HUDEP-2 (cell line): Measurements from ENCODE around the gene OR1S1.
A peak's percentile ranks its signal among the peaks of the same experiment; 100 is the strongest.
"Not testable (repeated sequence)": the region's sequence is repeated elsewhere in the genome, so short reads cannot be mapped to it uniquely, and the experiment has no call there.

Experiments
- DNase-seq, 76 experiments: peaks; one replicate each; lab custom pipeline; 2025; ENCODE audit not compliant: unreplicated experiment in 76 of 76; lab: John Stamatoyannopoulos, UW

The OR1S1 gene

DNA sequence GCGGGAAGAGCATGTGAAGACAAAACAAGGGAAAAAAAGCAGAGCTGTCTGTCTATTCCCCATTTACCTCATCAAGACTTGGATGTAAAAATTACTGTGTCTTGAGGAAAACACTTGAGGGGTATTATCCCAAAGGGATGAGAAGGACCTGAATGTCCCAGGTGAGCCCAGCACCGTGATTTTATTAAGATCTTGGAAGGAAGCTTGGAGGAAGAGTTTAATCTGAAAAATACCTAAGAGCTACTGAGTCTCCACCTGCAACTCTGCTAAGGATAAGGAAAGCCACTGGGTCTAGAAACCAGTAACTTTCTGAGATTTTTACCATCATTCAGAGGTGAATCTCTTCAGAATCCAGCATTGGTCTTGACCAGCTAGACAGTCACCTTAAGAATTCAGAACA is at the start of gene OR1S1:
TSS of gene OR1S1 (plus strand) at position 301 of the 400 bp plus-strand sequence.
- DNase-seq, result not testable (repeated sequence)

DNA sequence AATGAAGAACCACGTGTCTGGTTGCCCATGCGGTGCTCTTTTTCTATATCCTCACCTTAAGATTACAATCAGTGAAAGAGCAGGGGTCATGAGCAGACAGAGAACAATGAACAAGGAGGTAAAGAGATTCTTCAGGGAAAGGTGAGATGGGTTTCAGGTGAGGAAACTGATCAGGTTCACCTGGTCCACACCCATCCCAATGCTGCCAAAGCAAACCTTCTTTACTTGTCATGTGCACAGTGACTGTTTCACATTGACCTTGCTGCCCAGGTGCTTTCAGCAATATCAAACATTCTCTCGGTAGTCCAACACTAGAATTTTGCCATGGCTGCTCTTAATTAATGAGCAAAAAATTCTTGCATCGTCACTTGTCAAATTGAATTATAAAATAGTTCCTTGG is 48.1 kb upstream of the OR1S1 start:
- DNase-seq, result no peak

DNA sequence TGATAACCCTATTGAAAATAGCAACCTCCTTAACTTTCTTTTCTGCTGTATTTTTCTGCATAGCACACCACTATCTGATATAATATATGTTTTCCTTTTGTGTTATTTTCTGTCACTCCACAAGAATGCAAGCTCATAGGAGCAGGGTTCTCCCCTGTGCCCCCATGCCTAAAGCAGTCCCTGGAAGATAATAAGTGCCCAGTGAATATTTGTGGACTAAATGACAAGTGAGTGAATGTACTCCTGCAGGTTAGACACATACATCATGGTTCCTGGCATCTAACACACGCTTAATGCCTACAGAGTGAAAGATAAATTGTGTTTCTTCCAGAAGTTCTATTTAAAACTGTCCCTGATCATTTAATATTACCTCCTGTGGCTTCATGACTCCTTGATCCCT is 47.5 kb upstream of the OR1S1 start:
- no peak for DNase-seq

DNA sequence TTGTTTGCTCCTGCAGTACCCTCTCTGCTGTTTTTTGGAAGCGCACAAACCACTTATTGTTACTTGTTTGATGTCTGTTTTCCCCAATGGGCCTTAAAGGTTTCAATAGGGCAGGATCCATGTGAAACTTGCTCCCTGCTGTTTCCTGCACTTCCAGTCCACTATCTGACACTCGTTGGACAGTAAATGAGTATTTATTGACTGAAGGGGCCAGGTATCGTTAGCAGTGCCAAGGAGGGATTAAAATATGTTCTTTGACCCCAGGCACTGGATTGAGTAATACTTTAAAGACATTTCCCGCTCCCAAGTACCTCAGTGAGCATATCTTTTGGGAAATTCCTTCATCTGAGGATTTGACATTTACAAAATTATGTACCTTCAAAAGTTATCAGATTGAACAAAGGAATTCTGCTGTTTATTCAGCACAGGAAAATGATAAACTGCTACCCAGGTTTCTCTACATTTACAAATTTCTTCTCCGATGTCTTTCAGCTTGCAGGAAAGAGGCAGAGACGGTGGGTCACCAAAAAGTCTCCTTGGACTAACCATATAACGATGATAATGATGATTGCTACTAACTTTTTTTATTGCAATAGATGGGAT is 46.9 kb upstream of the OR1S1 start:
- no peak for DNase-seq

DNA sequence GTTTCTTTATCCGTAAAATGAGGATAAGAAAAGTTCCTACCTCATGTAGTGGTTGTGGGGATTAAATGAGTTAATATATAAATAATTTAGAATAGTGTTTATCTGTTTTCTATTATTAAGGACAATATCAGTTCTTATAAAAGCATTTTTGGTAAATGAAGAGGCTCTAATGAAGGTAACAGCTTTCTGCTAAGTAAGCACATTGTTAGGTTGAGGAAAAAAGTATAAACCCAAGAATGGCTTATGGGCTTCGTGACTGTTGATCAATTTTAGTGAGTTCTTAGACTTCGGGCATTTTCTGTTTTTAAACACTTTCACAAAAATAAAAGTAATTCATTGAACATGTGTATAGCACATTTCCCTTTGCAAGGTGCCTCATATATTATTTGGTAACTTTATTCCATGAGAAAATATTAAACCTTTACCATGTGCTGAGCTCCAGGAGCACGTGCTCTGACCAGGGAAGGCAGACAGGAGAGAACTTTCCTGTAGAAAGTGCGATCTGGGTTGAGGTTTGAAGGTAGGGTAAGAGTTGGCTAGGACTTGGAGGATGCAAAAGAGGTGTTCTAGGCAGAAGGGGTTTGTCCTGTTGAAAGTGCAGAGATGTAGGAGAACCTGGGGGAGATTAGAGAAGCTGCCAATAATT is 35.0 kb upstream of the OR1S1 start:
- no peak for DNase-seq

DNA sequence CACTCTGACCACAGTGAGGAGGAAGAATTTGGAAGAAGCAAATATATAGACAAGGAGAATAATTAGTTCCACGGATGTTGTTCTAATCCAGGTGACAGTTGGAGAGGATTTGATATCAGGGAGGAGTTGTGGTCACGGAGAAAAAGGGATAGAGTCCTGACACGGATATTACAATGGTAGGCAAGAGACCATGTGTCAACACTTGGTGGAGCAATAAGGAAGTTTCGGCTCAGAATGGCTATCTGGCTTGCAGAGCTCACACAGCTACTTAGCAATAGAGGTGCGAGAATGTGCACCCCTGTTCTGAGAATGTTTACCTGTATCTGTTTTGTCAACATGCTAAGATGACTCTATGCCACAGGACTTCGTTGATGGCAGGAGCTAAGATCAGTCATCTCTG is 34.1 kb upstream of the OR1S1 start:
- DNase-seq, result no peak

DNA sequence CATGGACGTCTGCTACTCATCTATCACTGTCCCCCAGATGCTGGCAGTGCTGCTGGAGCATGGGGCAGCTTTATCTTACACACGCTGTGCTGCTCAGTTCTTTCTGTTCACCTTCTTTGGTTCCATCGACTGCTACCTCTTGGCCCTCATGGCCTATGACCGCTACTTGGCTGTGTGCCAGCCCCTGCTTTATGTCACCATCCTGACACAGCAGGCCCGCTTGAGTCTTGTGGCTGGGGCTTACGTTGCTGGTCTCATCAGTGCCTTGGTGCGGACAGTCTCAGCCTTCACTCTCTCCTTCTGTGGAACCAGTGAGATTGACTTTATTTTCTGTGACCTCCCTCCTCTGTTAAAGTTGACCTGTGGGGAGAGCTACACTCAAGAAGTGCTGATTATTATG is 32.9 kb upstream of the OR1S1 start:
- DNase-seq, result peak in 1 of 76 experiments; percentile 1

DNA sequence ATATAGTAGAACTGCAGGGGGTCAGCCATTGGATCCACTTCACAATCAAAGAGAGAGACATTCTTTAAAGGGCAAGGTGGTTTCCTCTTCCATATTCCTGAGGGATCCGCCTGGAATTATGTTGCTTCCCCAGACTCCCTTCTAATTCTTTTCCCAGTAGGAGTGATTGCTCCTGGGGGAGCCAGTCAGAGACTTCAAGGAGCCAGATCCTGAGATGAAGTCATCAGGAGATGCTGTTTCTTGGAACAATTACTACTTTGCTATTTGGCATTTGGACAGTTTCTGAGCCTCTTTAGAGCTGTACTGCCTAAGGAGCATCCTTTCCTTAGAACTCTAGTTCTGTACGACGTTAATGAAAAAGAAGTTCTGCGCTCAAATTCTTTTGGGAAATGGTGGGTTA is 25.6 kb upstream of the OR1S1 start:
- no peak for DNase-seq

DNA sequence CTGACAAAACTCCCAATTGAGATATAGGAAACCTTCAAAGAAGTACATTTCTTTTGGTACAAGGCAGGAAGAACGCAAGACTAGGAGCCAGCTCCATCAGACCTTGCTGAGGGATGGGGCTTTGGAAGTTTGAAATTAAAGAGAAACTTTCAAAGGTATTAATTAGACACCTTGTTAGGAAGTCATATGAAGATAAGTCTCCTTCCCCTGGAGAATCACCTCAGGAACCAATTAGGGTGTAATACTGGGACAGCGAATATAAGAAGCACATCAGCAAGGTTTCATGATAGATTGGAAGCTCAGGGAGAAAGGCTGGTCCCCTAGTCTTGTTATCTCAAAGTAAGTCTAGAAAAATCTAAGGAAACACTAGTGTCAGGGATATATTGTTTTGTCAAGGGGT is 23.8 kb upstream of the OR1S1 start, which contains the start of gene OR9Q2:
TSS of gene OR9Q2 (plus strand) at position 301 of the 400 bp plus-strand sequence. CDS start 1,421 bp downstream, outside the sequence.
- no peak for DNase-seq

DNA sequence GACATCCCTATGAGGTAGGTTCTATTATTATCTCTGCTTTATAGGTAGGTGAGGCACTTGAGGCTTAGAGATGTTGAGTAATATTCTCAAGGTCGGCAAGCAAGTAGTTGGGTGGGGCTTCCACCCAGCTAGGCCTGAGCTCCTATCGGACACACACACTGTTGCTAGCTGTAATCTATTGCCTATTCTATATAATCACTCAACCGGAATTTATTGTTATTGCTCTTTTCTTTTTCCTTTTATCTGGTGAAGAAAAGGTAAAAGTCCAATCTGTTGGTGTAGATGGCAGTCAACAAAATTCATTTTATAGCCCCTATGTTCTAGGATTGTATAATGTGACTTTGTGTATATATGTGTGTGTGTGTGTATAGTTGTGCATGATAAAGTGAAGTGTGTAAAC is 20.3 kb upstream of the OR1S1 start:
- DNase-seq, result no peak

DNA sequence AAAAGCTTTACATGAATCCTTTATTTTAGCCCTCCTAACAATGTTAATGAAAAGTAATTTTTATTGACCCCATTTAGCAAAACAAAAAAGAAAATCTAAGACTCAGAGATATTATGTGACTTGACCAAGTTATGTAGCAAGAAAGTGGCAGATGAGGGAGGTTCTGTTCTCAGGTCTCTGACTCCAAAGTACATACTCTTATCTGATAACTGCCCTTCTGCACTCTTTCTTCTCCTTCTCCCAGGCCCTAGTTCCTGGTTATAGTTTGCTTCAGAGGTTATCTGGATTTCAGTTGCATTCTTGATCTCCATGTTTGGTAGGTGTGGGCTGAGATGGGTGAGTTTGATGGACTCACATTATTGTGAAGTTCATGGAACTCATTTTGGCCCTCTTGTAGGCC is 19.1 kb upstream of the OR1S1 start:
- DNase-seq, result no peak

DNA sequence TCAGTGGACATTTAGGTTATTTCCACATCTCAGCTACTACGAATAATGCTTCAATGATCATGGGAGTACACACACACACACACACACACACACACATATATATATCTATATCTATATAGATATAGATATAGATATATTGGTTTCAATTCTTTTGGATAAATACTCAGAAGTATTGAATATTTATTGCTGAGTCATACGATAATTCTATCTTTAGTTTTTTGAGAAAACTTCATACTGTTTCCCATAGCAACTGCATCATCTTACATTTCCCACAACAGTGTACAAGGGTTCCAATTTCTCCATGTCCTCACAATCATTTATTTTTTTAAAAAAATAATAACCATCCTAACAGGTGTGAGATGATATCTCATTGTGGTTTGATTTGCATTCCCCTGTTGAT is 16.6 kb upstream of the OR1S1 start:
- no peak for DNase-seq

DNA sequence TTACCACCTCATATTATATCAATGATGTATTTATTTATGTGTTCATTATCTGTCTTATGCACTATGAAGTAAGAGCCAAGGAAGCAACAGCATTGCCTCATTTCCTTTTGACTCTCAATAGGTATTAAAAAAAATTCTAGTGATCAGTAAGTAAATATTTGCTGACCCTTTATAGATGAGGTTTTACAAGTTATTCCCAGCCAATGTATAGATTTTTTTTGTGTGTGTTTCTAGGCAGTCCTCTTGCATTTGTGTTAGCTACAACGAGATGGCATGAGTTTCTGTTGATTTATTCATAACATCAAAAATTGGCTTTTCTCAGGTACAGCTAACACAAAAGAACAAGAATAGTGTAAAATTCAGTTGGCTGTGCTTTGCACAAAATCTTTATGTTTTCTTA is 13.2 kb upstream of the OR1S1 start:
- no peak for DNase-seq

DNA sequence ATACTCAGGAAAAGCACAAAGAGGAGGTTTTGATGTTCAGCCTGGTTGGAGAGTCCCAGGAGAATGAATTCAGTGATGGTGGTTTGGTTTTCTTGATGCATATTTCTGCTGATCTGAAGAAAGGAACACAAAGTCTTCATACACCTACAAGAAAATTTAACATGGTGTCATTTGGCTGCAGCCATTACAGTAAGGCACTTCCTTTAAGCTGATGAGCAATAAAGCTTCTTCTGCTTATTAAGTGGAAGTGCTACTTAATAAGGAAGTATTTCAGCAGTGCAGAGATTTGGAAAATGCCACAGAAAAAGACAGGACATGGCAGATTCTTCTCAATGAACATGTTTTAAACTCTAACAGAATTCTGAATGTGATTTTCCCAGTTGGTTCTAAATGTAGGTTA is 8.5 kb upstream of the OR1S1 start, which contains the start of gene OR1S2:
TSS of gene OR1S2 (minus strand) at position 101 of the 400 bp plus-strand sequence. CDS start at position 101, 0 bp downstream.
- DNase-seq, result no peak

DNA sequence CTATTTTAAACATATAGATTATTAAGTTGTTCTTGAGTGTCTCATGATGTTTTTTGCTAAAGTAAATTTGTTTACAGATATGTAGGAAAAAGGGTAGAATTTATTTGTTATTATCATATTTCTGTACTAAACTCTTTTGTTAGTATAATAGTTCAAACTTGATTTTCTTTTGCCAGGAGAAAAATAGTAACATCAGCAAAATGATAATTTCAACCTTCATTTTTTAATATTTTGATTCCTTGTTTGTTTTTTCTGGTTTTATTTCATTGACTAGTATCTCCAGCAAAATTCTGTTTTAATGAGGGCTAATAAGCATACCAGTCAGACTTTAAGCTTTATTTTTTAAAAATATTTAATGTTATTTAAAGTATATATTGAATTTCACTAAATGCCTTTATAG is 4.0 kb downstream of the OR1S1 start:
- no peak for DNase-seq

DNA sequence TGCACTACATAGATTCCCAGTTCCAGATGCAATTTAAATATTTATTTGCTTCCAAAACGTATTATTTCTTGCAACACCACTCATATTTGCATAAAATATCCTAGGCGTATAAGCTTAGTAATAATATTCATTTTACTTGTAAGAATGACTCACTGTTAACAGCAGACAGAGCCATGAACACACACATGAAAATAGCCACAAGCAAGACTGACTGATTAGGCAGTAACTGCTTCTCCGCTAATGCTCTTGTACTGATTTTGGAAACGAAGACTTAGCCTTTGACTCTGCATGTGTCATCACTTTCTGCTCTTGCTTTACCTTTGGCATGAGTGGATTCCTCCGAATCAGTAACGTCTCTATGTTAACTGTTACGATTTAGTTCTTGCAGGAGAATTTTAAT is 10.2 kb downstream of the OR1S1 start:
- no peak for DNase-seq

DNA sequence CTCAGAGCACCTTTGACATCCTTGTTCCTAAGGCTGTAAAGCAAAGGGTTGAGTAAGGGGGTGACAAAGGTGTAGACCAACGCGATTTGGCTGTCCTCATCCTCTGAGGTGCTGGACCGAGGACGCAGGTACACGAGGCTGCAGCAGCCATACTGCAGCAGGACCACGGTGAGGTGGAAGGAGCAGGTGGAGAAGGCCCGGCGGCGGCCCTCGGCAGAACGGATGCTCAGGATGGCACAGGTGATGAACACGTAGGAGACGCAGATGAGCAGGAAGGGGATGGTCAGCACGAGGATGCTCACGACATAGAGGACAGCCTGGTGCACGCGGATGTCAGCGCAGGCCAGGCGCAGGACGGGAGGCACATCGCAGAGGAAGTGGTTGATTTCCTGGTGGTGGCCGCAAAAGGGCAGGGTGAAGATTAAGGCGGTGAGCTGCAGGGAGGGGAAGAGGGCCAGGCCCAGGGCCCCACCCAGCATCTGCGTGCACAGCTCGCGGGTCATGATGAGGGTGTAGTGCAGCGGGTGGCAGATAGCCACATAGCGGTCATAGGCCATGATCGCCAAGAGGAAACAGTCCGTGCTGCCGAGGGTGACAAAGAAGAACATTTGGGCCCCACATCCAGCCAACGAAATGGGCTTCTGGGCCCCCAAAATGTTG is 15.6 kb downstream of the OR1S1 start:
- DNase-seq, result no peak

DNA sequence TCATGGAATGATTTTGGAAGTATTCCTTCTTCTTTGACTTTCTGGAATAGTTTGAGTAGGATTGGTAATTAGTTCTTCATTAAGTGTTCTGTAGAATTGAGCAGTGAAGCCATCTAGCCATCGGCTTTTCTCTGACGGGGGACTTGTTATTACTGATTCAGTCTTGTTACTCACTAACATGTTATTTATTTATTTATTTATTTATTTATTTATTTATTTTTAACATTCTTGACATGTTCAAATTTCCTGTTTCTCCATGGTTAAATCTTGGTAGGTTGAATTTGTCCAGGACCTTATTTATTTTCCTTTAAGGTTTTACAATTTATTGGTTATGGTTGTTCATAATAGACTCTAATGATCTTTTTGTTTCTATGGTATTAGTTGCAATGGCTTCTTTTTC is 31.4 kb downstream of the OR1S1 start:
- DNase-seq, result no peak

DNA sequence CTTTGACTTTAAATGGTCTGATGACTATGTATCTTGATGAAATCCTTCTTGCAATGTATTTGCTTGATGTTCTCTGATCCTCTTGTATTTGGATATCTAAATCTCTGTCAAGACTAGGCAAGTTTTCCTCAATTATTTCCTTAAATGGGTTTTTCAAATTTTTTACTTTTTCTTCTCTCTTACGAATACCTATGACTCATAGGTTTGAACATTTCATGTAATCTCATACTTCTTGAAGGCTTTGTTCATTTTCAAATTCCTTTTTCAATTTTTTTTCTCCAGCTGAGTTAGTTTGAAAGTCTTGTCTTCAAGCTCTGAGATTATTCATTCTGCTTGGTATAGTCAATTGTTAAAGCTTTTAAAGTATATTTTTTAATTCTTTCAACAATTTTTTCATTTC is 42.4 kb downstream of the OR1S1 start:
- DNase-seq, result no peak

DNA sequence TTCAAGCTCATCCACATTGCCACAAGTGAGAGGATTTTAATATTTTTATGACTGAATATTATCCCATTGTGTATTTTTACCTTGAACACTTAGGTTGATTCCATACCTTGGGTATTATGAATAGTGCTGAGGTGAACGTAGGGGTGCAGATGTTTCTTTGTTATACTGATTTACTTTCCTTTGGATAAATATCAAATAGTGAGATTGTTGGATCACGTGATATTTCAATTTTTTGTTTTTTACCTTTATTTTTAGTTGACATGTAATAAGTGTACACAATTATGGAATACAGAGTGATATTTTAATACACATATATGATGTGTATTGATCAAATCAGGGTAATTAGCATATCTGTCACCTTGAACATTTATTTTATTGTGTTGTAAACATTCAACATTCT is 47.5 kb downstream of the OR1S1 start:
- no peak for DNase-seq
